Jurkat, Clone E6-1 (cell line): ENCODE data around the gene SH2D7.

Experiments
- DNase-seq: peaks from one replicate; pipeline ENCODE4 v3.0.0-alpha.2; 2011; ENCODE audit warnings: low read depth, low spot score
- H3K4me3 ChIP-seq: 2 replicates; pipeline ENCODE4 v1.5.1; 2011; ENCODE audit warnings: mild to moderate bottlenecking, low read length, control low read depth, moderate library complexity

SH2D7 gene

GRCh38 chr15:78097667-78098066 is 5.3 kb downstream of the SH2D7 start:
- DNase-seq: no peak
- no peak overlapping the region for H3K4me3 ChIP-seq

- DNase-seq: no peak
- H3K4me3 ChIP-seq: no peak overlapping the region
Observed at GRCh38 chr15:78098131-78098755, 5.9 kb downstream of the SH2D7 start.

GRCh38 chr15:78100886-78101285 is 8.5 kb downstream of the SH2D7 start:
- no peak for DNase-seq

GRCh38 chr15:78101423-78102105 is 9.2 kb downstream of the SH2D7 start:
- DNase-seq: no peak
- H3K4me3 ChIP-seq: no peak overlapping the region

More at GRCh38 chr15:78100886-78101285, 8.5 kb downstream of the SH2D7 start:
- H3K4me3 ChIP-seq: no peak overlapping the region

- H3K4me3 ChIP-seq: no peak overlapping the region
- DNase-seq: no peak
Observed at GRCh38 chr15:78102211-78102610, 9.8 kb downstream of the SH2D7 start.

GRCh38 chr15:78102741-78103140 is 10.4 kb downstream of the SH2D7 start:
- no peak overlapping the region for H3K4me3 ChIP-seq

GRCh38 chr15:78103406-78104118 is 11.2 kb downstream of the SH2D7 start:
- no peak overlapping the region for H3K4me3 ChIP-seq
- DNase-seq: peak; percentile 79

More at GRCh38 chr15:78102741-78103140, 10.4 kb downstream of the SH2D7 start:
- DNase-seq: no peak

GRCh38 chr15:78104119-78104479 is 11.7 kb downstream of the SH2D7 start:
- no peak overlapping the region for H3K4me3 ChIP-seq
- DNase-seq: no peak

GRCh38 chr15:78104566-78105475 is 12.5 kb downstream of the SH2D7 start:
- DNase-seq: no peak
- no peak overlapping the region for H3K4me3 ChIP-seq

- DNase-seq: no peak
- no peak overlapping the region for H3K4me3 ChIP-seq
Observed at GRCh38 chr15:78105476-78106241, 13.3 kb downstream of the SH2D7 start.

- DNase-seq: no peak
- H3K4me3 ChIP-seq: no peak overlapping the region
Observed at GRCh38 chr15:78107471-78107870, 15.1 kb downstream of the SH2D7 start.

GRCh38 chr15:78108300-78109084 is 16.1 kb downstream of the SH2D7 start:
- peak; percentile 88 for DNase-seq
- H3K4me3 ChIP-seq: no peak overlapping the region

- no peak for DNase-seq
- no peak overlapping the region for H3K4me3 ChIP-seq
Observed at GRCh38 chr15:78109156-78109555, 16.8 kb downstream of the SH2D7 start.

- no peak overlapping the region for H3K4me3 ChIP-seq
- no peak for DNase-seq
Observed at GRCh38 chr15:78110096-78110495, 17.7 kb downstream of the SH2D7 start.

- no peak overlapping the region for H3K4me3 ChIP-seq
- no peak for DNase-seq
Observed at GRCh38 chr15:78110916-78111475, 18.6 kb downstream of the SH2D7 start.

- H3K4me3 ChIP-seq: no peak overlapping the region
- no peak for DNase-seq
Observed at GRCh38 chr15:78111788-78112187, 19.4 kb downstream of the SH2D7 start.

GRCh38 chr15:78112551-78112950 is 20.2 kb downstream of the SH2D7 start:
- H3K4me3 ChIP-seq: no peak overlapping the region
- no peak for DNase-seq

- no peak overlapping the region for H3K4me3 ChIP-seq
- DNase-seq: no peak
Observed at GRCh38 chr15:78120523-78120922, 28.2 kb downstream of the SH2D7 start.
